Kidney epithelial cell (primary cell): Measurements from ENCODE around the gene HDAC11. TPM values are rescaled to one million over a fixed set of nuclear protein-coding genes. Genes with fewer than 3 reads are reported as not detected.
A peak's percentile ranks its signal among the peaks of the same experiment; 100 is the strongest.
"Not testable (repeated sequence)": the region's sequence is repeated elsewhere in the genome, so short reads cannot be mapped to it uniquely, and the experiment has no call there.

Source experiments
- DNase-seq: peaks from one replicate; pipeline ENCODE4 v3.0.0-alpha.2; 2010; ENCODE audit warnings: low read depth
- H3K27me3 ChIP-seq: 2 replicates; pipeline ENCODE4 v1.6.0; 2011; ENCODE audit warnings: low read length; ENCODE audit not compliant: control insufficient read depth, insufficient read depth
- H3K36me3 ChIP-seq: 2 replicates; pipeline ENCODE4 v1.5.1; 2011; ENCODE audit warnings: low read length; ENCODE audit not compliant: control insufficient read depth, insufficient read depth
- H3K4me3 ChIP-seq: 2 replicates; pipeline ENCODE4 v1.5.1; 2011; ENCODE audit warnings: low read depth, mild to moderate bottlenecking, control low read depth, low read length
- total RNA-seq: library from RNA; depleted of rRNA; stranded (reverse); fragments of >200 nt; gene quantifications from 2 replicates; pipeline ENCODE4 v1.2.3, GENCODE V29; 2015
- TF ChIP-seq, protein P1 (sequence below): IDR thresholded peaks from 2 replicates; pipeline ENCODE4 v1.5.1; 2011; ENCODE audit warnings: mild to moderate bottlenecking, moderate library complexity, low read length, control low read depth, inconsistent platforms; ENCODE audit not compliant: insufficient read depth, poor library complexity, severe bottlenecking

Gene HDAC11, protein sequence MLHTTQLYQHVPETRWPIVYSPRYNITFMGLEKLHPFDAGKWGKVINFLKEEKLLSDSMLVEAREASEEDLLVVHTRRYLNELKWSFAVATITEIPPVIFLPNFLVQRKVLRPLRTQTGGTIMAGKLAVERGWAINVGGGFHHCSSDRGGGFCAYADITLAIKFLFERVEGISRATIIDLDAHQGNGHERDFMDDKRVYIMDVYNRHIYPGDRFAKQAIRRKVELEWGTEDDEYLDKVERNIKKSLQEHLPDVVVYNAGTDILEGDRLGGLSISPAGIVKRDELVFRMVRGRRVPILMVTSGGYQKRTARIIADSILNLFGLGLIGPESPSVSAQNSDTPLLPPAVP
- 14.3 and 17.3 TPM in 2 replicates for total RNA-seq

DNA sequence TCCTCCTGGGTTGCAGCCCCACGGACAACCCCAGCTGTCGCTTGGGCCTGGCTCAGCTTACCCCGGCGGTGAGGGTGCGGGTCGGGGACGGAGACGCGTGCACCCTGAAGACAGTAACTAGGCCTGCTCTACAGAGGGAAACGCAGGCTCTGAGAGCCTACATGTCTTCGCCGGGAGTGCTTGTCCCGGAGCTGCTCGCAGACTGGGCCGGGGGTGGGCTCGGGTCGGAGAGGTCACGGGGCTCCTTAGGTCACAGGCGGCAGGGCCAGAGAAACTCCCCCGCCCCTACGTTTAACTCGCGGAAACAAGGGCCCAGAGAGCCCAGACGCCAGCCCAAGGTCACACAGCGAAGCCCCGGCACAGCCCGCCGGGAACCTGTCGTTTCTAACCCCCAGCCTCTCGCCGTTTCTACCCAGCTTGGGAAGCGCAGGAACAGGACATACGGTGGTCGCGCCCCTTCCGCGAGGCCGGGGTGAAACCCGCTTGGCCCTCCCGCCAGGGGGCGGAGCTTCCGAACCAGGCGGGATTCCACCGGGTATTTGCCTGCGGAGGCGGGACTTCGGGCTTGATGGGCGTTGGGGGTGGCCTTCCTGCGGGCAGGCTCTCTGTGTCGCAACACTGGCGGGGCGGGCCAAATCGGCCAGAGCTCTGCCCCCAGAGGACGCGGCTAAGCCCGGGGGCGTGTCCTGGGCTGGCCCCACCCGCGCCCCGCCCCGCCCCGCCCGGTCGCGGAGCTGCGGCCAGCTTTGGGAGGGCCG lies at the start of gene HDAC11:
HDAC11 (plus strand) TSS at position 725 of the 758 bp plus-strand sequence. CDS start 42 bp downstream, outside the sequence.
- Histone ChIP-seq H3K36me3 (no peaks in the 10 kb centered on the region), H3K27me3 (no peaks in the 10 kb centered on the region), H3K4me3 (peak within 1 kb of the TSS; percentile 76)
- DNase-seq = peak; percentile 77
- TF ChIP-seq, protein P1, sequence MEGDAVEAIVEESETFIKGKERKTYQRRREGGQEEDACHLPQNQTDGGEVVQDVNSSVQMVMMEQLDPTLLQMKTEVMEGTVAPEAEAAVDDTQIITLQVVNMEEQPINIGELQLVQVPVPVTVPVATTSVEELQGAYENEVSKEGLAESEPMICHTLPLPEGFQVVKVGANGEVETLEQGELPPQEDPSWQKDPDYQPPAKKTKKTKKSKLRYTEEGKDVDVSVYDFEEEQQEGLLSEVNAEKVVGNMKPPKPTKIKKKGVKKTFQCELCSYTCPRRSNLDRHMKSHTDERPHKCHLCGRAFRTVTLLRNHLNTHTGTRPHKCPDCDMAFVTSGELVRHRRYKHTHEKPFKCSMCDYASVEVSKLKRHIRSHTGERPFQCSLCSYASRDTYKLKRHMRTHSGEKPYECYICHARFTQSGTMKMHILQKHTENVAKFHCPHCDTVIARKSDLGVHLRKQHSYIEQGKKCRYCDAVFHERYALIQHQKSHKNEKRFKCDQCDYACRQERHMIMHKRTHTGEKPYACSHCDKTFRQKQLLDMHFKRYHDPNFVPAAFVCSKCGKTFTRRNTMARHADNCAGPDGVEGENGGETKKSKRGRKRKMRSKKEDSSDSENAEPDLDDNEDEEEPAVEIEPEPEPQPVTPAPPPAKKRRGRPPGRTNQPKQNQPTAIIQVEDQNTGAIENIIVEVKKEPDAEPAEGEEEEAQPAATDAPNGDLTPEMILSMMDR = peak; percentile 7

DNA sequence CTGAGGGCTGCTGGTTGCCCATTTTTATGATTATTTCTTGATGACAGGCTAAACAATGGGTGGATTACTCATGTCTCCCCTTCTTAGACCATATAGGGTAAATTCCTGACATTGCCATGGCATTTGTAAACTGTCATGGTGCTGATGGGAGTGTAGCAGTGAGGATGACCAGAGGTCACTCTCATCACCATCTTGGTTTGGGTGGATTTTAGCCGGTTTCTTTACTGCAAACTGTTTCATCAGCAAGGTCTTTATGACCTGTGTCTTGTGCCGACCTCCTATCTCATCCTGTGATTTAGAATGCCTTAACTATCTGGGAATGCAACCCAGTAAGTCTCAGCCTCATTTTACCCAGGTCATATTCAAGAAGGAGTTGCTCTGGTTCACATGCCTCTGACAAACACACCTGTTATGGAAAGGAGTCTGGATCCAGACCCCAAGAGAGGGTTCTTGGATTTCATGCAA lies 49.7 kb upstream of the HDAC11 start:
- DNase-seq, H3K27me3 ChIP-seq, H3K36me3 ChIP-seq, H3K4me3 ChIP-seq: not testable (repeated sequence)

DNA sequence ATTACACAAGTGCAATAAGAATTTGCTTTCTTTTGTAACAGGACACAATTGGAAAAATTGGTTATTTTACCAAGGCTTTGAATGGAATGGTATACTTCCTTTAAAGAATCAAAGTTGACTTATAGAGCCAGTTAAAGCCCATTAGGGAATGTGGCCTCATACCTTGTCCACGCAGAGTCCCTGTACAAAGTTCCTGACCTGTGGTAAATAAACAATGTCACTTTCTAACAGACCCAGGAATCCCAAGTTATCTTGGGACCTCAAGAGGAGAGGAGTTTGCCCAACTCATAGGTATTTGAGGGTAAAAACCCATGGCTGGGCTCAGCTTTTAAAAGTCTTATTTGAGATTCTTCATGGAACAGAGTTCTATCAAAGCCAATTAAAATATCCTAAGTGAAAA lies 48.0 kb upstream of the HDAC11 start:
- H3K4me3 ChIP-seq = no peak overlapping the region
- no peaks in the 10 kb centered on the region for H3K36me3 ChIP-seq
- no peak for DNase-seq
- H3K27me3 ChIP-seq = no peaks in the 10 kb centered on the region
- TF ChIP-seq, protein P1 = no peak

DNA sequence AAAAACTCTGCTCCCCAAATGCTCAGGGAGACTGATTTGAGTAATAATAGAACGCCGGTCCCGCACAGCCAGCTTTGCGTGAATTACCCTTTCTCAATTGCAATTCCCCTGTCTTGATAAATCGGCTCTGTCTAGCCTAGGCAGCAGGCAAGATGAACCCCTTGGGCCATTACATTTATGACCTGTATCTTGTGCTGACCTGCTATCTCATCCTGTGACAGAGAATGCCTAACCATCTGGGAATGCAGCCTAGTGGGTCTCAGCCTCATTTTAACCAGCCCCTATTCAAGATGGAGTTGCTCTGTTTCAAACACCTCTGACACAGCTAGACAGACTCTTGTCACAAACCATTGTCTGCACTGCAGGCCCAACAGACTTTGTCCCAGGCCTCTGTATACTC lies 46.2 kb upstream of the HDAC11 start:
- no peak overlapping the region for H3K4me3 ChIP-seq
- no peaks in the 10 kb centered on the region for H3K27me3 ChIP-seq
- no peaks in the 10 kb centered on the region for H3K36me3 ChIP-seq
- no peak for DNase-seq
- TF ChIP-seq, protein P1 = no peak

DNA sequence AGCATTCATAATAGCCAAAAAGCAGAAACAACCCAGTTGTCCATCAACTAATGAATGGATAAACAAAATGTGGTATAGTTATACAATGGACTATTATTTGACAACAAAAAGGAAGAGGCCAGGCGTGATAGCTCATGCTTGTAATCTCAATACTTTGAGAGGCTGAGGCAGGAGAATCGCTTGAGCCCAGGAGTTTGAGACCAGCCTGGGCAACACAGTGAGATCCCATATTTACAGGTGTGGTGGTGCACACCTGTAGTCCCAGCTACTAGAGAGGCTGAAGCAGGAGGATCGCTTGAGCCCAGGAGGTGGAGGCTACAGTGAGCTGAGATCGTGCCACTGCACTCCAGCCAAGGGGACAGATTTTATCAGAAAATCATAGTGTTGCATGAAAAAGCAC lies 43.9 kb upstream of the HDAC11 start:
- not testable (repeated sequence) for H3K36me3 ChIP-seq, H3K27me3 ChIP-seq, H3K4me3 ChIP-seq, DNase-seq

DNA sequence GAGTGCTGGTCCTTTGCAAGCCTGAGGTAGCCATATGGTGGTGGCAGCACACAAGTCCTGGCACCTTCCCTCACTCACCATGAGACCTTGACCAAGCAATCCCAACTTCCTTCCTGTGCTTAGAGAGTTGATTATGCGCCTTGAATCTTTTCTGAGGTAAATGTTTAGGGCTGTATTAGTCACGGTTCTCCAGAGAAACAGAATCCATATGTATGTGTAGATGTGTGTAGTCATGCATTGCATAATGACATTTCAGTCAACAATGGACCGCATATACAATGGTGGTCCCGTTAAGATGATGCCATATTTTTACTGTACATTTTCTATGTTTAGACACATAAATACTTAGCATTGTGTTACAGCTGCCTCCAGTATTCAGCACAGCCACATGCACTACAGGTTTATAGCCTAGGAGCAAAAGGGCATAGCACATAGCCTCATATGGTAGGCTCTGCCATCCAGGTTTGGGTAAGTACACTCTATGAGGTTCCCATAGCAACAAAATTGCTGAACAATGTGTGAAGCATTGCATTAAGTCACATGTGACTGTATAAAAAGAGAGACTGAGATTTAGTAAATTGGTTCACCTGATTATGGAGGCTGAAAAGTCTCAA lies 39.8 kb upstream of the HDAC11 start:
- H3K4me3 ChIP-seq = no peak overlapping the region
- TF ChIP-seq, protein P1 = no peak
- DNase-seq = no peak
- no peaks in the 10 kb centered on the region for H3K36me3 ChIP-seq
- H3K27me3 ChIP-seq = no peaks in the 10 kb centered on the region

DNA sequence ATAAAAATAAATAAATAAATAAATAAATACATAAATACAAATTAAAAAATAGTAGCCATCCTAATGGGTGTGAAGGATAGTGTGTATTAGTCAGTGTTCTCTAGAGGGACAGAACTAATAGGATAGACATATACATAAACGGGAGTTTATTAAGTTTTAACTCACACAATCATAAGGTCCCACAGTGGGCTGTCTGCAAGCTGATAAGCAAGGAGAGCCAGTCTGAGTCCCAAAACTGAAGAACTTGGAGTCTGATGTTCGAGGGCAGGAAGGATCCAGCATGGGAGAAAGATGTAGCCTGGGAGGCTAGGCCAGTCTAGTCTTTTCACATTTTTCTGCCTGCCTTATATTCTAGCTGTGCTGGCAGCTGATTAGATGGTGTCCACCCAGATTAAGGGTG lies 37.2 kb upstream of the HDAC11 start:
- not testable (repeated sequence) for H3K36me3 ChIP-seq, H3K4me3 ChIP-seq, DNase-seq, H3K27me3 ChIP-seq
